ENCODE results near the gene SYCP2L.

- TF ChIP-seq CHD2 (IDR thresholded peaks at IDR 0.05; ENCODE audit: low read length, partially characterized antibody) (no peak), PBX3 (IDR thresholded peaks at IDR 0.05) (no peak), MXI1 (IDR thresholded peaks at IDR 0.05; ENCODE audit: low read depth, low read length) (no peak), CTCF (IDR thresholded peaks at IDR 0.05) (no peak), EZH2phosphoT487 (IDR thresholded peaks at IDR 0.05; ENCODE audit: borderline replicate concordance, low read depth) (no peak), EP300 (IDR thresholded peaks at IDR 0.05; ENCODE audit: borderline replicate concordance in 1 of 2, low read depth in 1 of 2, low read length in 1 of 2) (no peak), RAD21 (IDR thresholded peaks at IDR 0.05; ENCODE audit: low read length) (no peak), NFIC (IDR thresholded peaks at IDR 0.05; ENCODE audit: borderline replicate concordance) (no peak), MAX (IDR thresholded peaks at IDR 0.05; ENCODE audit: low read depth) (no peak), JUND (IDR thresholded peaks at IDR 0.05) (no peak), REST (IDR thresholded peaks at IDR 0.05; ENCODE audit: low read depth, low read length) (no peak), POLR2AphosphoS5 (IDR thresholded peaks at IDR 0.05; ENCODE audit: low read depth, low read length) (no peak), YY1 (IDR thresholded peaks at IDR 0.05; ENCODE audit: low read depth) (no peak)
Observed at GRCh38 chr6:10981409-10981808, 94.6 kb downstream of the SYCP2L start.

All from SK-N-SH (cell line).